Esophagus squamous epithelium (tissue), 4 donors: ENCODE measurements around the gene NME5.

Experiments used
- CTCF ChIP-seq, 6 experiments: fragments of 450-650 bp in 4 of 6; fragments of 200-600 bp in 2 of 6; sonication (generic) in 2 of 6; IDR thresholded peaks; one replicate each; pipeline ENCODE4 v1.5.1; 2016 to 2019; ENCODE audit warnings: antibody characterized with exemption in 6 of 6, mild to moderate bottlenecking in 4 of 6, moderate library complexity in 4 of 6
- POLR2A ChIP-seq, 4 donors: fragments of 450-650 bp; IDR thresholded peaks; one replicate each; pipeline ENCODE4 v1.6.1; 2017; ENCODE audit warnings: antibody characterized with exemption in 4 of 4, mild to moderate bottlenecking in 4 of 4, moderate library complexity in 3 of 4

GRCh38 chr5:138078006-138078643 lies 61.1 kb downstream of the NME5 start:
- TF ChIP-seq CTCF (IDR thresholded peaks at IDR 0.05), result no peak
- no peak for TF ChIP-seq POLR2A (IDR thresholded peaks at IDR 0.05)
